GM13976 (cell line): ENCODE measurements around the gene LRMDA.

ENCODE experiments used
- DNase-seq: peaks from one replicate; pipeline ENCODE4 v3.0.0; 2012; ENCODE audit warnings: low spot score
- in situ Hi-C: fragments of 300-500 bp; cut with MboI; formaldehyde crosslinking; loops from one replicate; pipeline ENCODE4 v1.12.0; 2022; ENCODE audit warnings: low sequenced_read_pairs, mixed read lengths, inconsistent platforms; ENCODE audit not compliant: unreplicated experiment
- TF ChIP-seq, protein P1 (sequence below): IDR thresholded peaks from 2 replicates; pipeline ENCODE4 v1.5.1; 2012; ENCODE audit warnings: borderline replicate concordance, mild to moderate bottlenecking; ENCODE audit not compliant: insufficient read depth; ENCODE audit errors: extremely low read depth, missing control alignments, control extremely low read depth

LRMDA gene

DNA sequence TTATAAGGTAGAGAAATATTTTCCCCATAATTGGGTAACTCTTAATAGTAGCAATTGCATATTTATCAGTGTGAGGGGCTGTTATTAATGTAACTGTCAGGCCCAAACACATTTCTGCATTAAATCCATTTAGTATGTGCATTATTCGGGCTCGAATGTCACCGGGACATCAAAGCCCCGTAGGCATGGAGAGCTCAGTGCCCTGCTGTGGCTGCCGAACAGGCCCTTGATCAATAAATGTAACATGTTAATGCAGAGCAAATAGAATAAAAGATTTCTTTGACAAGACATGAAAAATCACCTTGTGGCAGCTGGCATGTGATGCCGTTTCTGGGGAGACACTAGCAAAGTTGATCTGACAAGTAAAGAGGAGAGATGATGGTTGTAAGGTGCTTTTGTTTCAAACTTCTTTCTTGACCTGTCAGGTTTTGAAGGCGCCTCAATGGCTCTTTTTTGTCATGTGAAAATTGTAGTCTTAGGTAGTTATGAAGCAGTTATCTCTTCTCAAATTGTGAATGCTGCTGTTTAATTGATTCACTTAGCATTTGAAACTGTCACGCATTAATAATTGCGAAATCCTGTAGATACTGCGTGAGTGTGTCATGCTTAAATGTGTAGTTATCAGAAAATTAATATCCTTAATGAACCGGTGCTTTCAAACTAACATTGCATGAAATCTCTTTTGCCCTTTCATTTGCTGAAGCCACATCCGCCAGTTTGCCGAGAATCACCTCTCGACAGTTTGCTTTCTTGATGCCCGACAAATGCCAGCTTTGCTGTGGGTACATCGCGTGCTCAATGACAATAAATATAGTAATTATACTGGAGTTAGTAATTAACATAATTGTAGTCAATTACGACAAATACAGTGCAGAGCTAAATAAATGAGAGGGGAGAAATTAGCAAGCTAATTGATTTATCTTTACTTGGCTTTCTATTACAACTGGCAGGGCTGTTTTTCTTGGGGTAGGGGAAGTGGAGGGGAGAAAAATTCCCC, 19.5 kb downstream of the LRMDA start:
- TF ChIP-seq, protein P1, sequence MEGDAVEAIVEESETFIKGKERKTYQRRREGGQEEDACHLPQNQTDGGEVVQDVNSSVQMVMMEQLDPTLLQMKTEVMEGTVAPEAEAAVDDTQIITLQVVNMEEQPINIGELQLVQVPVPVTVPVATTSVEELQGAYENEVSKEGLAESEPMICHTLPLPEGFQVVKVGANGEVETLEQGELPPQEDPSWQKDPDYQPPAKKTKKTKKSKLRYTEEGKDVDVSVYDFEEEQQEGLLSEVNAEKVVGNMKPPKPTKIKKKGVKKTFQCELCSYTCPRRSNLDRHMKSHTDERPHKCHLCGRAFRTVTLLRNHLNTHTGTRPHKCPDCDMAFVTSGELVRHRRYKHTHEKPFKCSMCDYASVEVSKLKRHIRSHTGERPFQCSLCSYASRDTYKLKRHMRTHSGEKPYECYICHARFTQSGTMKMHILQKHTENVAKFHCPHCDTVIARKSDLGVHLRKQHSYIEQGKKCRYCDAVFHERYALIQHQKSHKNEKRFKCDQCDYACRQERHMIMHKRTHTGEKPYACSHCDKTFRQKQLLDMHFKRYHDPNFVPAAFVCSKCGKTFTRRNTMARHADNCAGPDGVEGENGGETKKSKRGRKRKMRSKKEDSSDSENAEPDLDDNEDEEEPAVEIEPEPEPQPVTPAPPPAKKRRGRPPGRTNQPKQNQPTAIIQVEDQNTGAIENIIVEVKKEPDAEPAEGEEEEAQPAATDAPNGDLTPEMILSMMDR = no peak
- in situ Hi-C loops = no loop called here

DNA sequence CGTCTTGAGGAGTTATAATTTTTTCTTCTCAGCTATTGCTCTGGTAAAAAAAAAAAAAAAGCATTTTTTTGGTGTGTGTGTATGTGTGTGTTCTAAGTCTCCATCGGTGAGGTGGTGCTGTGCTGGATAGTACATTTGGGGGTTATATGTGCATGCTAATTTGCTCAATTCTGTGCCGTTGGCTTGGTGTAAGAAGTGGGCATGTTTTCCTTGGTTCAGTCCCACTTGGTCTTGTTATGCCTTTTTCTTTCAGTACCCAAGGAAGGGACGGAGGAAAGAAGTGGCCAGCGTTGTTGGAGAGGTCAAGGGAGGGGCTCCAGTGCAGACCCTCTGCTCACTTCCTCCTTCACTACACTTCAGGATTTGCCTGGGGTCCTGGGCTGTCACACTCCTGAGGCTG, 20.4 kb downstream of the LRMDA start:
- TF ChIP-seq, protein P1 = no peak
- DNase-seq = no peak
- in situ Hi-C loops = no loop called here

More for the DNA sequence above, 19.5 kb downstream of the LRMDA start:
- no peak for DNase-seq

- DNase-seq = no peak
- TF ChIP-seq, protein P1 = no peak
- in situ Hi-C loops = no loop called here
Measured at GRCh38 chr10:75452997-75453396, 21.6 kb downstream of the LRMDA start.

- in situ Hi-C loops = no loop called here
- TF ChIP-seq, protein P1 = no peak
- no peak for DNase-seq
Measured at GRCh38 chr10:75456122-75456521, 24.7 kb downstream of the LRMDA start.

GRCh38 chr10:75460059-75460458, 28.6 kb downstream of the LRMDA start:
- TF ChIP-seq, protein P1 = no peak
- no peak for DNase-seq
- in situ Hi-C loops = no loop called here

DNA sequence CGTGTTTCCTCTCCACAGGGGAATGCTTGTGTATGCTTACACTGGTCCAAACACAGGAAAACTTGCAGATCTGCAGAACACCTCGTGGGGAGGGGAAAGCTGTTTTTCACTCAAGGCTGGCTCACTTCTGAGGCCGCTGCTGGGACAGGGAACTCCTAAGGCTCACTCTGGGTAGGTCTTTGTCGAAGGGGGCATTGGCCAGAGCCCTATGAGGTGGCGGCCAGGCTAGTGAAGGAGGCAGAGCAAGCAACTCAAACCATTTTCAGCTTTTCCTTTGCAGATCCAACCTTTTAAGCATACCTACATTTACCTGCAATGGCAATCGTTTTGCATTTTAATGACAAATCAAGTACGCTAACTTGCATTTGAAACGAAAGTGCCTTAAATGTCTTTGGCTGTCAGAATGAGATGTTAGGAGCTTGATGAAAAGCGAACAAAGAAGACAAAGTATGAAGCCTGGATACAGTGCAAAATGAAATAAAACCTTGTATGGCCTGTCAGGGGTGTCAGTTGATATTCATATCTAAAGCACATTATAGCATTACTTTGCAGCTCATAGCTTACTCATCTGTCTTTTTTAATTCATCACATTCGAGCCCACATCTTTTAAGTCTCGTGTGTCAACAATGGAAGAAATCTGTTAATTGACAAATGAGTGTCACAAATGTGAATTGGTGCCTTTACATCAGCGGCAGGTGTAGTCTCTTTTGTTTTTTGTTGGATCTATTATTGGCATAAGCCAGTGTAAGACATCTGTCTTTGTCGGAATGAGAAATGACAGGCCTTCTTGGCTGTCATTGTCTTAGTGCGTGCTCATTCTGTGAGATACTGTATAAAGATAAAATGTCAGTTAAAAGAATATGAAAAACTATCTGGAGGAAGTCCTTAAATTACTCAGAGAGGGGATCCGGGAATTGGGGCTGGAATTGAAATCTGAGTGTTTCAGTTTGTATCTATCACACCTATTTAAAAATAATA, 30.5 kb downstream of the LRMDA start:
- in situ Hi-C loops = no loop called here
- DNase-seq = no peak
- TF ChIP-seq, protein P1 = no peak
